Measurements from ENCODE around the gene FBXL13. TPM values are rescaled to one million over a fixed set of nuclear protein-coding genes. Genes with fewer than 3 reads are reported as not detected.

Gene FBXL13
- total and polyA plus RNA-seq, 2 of the 8 experiments (the other 6 are each of a cell fraction or from before 2014, with no cell fraction given): 1.2 to 2.8 TPM

DNA sequence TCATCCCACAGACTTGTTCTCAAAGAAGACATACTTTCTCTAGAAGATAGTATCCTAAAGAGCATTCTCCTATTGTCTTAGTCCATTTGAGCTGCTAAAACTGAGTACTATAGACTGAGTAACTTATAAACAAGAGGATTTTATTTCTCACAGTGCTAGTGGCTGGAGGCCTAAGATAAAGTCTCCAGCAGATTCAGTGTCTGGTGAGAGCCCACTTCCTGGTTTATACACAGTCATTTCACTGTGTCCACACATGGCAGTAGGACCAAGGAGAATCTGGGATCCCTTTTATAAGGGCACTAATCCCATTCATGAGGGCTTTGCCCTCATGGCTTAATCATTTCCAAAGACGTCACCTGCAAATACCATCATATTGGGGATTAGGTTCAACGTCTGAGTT, 93.1 kb downstream of the FBXL13 start:
- Histone ChIP-seq H3K56ac (replicated peaks; ENCODE audit: insufficient read length, low read depth, low read length) (no peak overlapping the region), H2AK5ac (ENCODE audit: low read depth, low read length) (no peak overlapping the region), H3K18ac (ENCODE audit: extremely low read depth, low read length) (no peak overlapping the region), H3K36me3 (ENCODE audit: control insufficient read depth in 2 of 4, insufficient read depth in 4 of 4, low read length in 3 of 4) (no peaks in the 10 kb centered on the region), H3K23ac (ENCODE audit: insufficient read length) (no peak overlapping the region), H3K4me2 (ENCODE audit: insufficient read depth in 1 of 2, low read depth in 2 of 2, low read length in 2 of 2) (no peak overlapping the region), H3K9ac (replicated peaks in 1 of 4; ENCODE audit: extremely low read depth in 1 of 4, low read depth in 3 of 4, low read length in 3 of 4) (no peak overlapping the region), H3K4me3 (ENCODE audit: extremely low read depth in 1 of 4, insufficient read depth in 2 of 4, low read depth in 3 of 4, low read length in 4 of 4) (no peak overlapping the region), H2BK20ac (ENCODE audit: low read length) (no peak overlapping the region), H4K91ac (replicated peaks; ENCODE audit: insufficient read length, low read length) (no peak overlapping the region), H3K79me2 (ENCODE audit: control insufficient read depth in 1 of 2, insufficient read depth in 2 of 2, low read length in 2 of 2) (no peaks in the 10 kb centered on the region), H3K14ac (ENCODE audit: insufficient read length) (no peak overlapping the region), H3K4ac (replicated peaks; ENCODE audit: insufficient read length, low read depth, low read length) (no peak overlapping the region), H2BK120ac (replicated peaks; ENCODE audit: low read depth, low read length) (no peak overlapping the region), H2BK5ac (ENCODE audit: low read depth, low read length) (no peak overlapping the region), H3K9me3 (ENCODE audit: insufficient read depth in 2 of 2, low read depth in 1 of 2, low read length in 1 of 2) (no peaks in the 10 kb centered on the region), H3K79me1 (ENCODE audit: low read depth, low read length) (no peaks in the 10 kb centered on the region), H4K8ac (ENCODE audit: extremely low read depth, insufficient read depth, low read length) (no peak overlapping the region), H2BK12ac (ENCODE audit: low read depth, low read length) (no peak overlapping the region), H2BK15ac (ENCODE audit: low read length) (no peak overlapping the region), H3K23me2 (ENCODE audit: low read depth, low read length) (no peaks in the 10 kb centered on the region), H4K5ac (ENCODE audit: insufficient read length, low read depth, low read length) (no peak overlapping the region), H4K20me1 (replicated peaks in 1 of 2; ENCODE audit: control insufficient read depth in 1 of 2, insufficient read depth in 2 of 2, low read length in 2 of 2) (no peaks in the 10 kb centered on the region), H3K27me3 (replicated peaks in 1 of 4; ENCODE audit: control insufficient read depth in 3 of 4, extremely low read depth in 1 of 4, insufficient read depth in 3 of 4, low read length in 3 of 4) (no peaks in the 10 kb centered on the region), H2AFZ (ENCODE audit: low read length) (no peak overlapping the region), H3K4me1 (replicated peaks in 1 of 4; ENCODE audit: control insufficient read depth in 3 of 4, insufficient read depth in 4 of 4, low read length in 3 of 4) (no peaks in the 10 kb centered on the region), H3K27ac (ENCODE audit: low read depth, low read length) (no peak overlapping the region)
- ChIA-PET POLR2A (ENCODE audit: partially characterized antibody) (no interaction called here), CTCF (ENCODE audit: partially characterized antibody) (no interaction called here)
- no peak for FAIRE-seq
- WGBS, 2 experiments (ENCODE audit: extremely low coverage in 1 of 2, insufficient coverage in 1 of 2, insufficient read length in 1 of 2, insufficient replicate concordance in 2 of 2, low coverage in 1 of 2, low lambda C conversion rate in 2 of 2, missing lambda C conversion rate in 1 of 2): 82% methylated on average over 2 of the region's 2 CpGs; no CpG with 5 or more reads in 1 of the 2 experiments
- DNase-seq (ENCODE audit: low read depth in 1 of 2, low spot score in 2 of 2): no peak
- no peak for TF ChIP-seq CHD1 (IDR thresholded peaks at IDR 0.05; ENCODE audit: low read depth, low read length)
- TF ChIP-seq TAF7 (optimal IDR thresholded peaks at IDR 0.05; ENCODE audit: borderline replicate concordance, low read depth, low read length): no peak
- TF ChIP-seq JUN (IDR thresholded peaks at IDR 0.05; ENCODE audit: low read depth, low read length): no peak
- TF ChIP-seq, protein P1, sequence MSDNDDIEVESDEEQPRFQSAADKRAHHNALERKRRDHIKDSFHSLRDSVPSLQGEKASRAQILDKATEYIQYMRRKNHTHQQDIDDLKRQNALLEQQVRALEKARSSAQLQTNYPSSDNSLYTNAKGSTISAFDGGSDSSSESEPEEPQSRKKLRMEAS (IDR thresholded peaks at IDR 0.05): no peak
- no peak for TF ChIP-seq EP300 (IDR thresholded peaks at IDR 0.05; ENCODE audit: borderline replicate concordance in 1 of 2, low read depth in 2 of 2, low read length in 2 of 2)
- no peak for TF ChIP-seq POLR2A (IDR thresholded peaks at IDR 0.05; ENCODE audit: control extremely low read depth in 1 of 2, low read depth in 2 of 2, low read length in 2 of 2)
- TF ChIP-seq NRF1 (IDR thresholded peaks at IDR 0.05; ENCODE audit: low read depth, low read length): no peak
- TF ChIP-seq KDM5A (IDR thresholded peaks at IDR 0.05; ENCODE audit: low read length): no peak
- no peak for TF ChIP-seq SP1 (IDR thresholded peaks at IDR 0.05; ENCODE audit: low read depth, low read length)
- TF ChIP-seq CBX8 (IDR thresholded peaks at IDR 0.05; ENCODE audit: borderline replicate concordance, low read depth, low read length): no peak
- no peak for TF ChIP-seq YY1 (IDR thresholded peaks at IDR 0.05; ENCODE audit: low read depth, low read length)
- TF ChIP-seq FOSL1 (IDR thresholded peaks at IDR 0.05; ENCODE audit: insufficient read depth, low read depth, low read length): no peak

Data from H1 (cell line).